ENCODE results near the gene ARRB1.

ARRB1 gene

GRCh38 chr11:75219869-75220268 lies 131.6 kb downstream of the ARRB1 start:
- DNase-seq (ENCODE audit: low read depth) = no peak
- TF ChIP-seq CTCF (IDR thresholded peaks at IDR 0.05; ENCODE audit: control insufficient read depth, insufficient read depth, low read depth, low read length, missing control alignments) = no peak
- H3K4me3 ChIP-seq (ENCODE audit: control insufficient read depth, low read depth, low read length) = no peak overlapping the region

GRCh38 chr11:75214843-75215242 lies 136.6 kb downstream of the ARRB1 start:
- TF ChIP-seq CTCF (IDR thresholded peaks at IDR 0.05; ENCODE audit: control insufficient read depth, insufficient read depth, low read depth, low read length, missing control alignments) = no peak
- no peak for DNase-seq (ENCODE audit: low read depth)
- H3K4me3 ChIP-seq (ENCODE audit: control insufficient read depth, low read depth, low read length) = no peak overlapping the region

GRCh38 chr11:75214411-75214821 lies 137.0 kb downstream of the ARRB1 start:
- H3K4me3 ChIP-seq (ENCODE audit: control insufficient read depth, low read depth, low read length) = no peak overlapping the region
- peak; percentile 11 for DNase-seq (ENCODE audit: low read depth)
- TF ChIP-seq CTCF (IDR thresholded peaks at IDR 0.05; ENCODE audit: control insufficient read depth, insufficient read depth, low read depth, low read length, missing control alignments) = peak; percentile 48
